HepG2 (cell line): Measurements from ENCODE around the gene PIK3C2B. TPM values are rescaled to one million over a fixed set of nuclear protein-coding genes. Genes with fewer than 3 reads are reported as not detected.

Experiments
- ARHGAP35 ChIP-seq: sonication (generic); formaldehyde crosslinking; IDR thresholded peaks from 2 replicates; pipeline ENCODE4 v1.9.0; 2022; ENCODE audit warnings: mild to moderate bottlenecking, inconsistent platforms, moderate library complexity, missing genetic modification reagents, borderline replicate concordance
- FIP1L1 ChIP-seq: fragments of 200-400 bp; formaldehyde crosslinking; IDR thresholded peaks from 2 replicates; pipeline ENCODE4 v1.6.1; 2018; ENCODE audit warnings: low read depth, mild to moderate bottlenecking, low read length, moderate library complexity, borderline replicate concordance; ENCODE audit not compliant: insufficient read depth
- IKZF1 ChIP-seq: fragments of 450-650 bp; IDR thresholded peaks from 2 replicates; pipeline ENCODE4 v1.7.1; 2016
- IRF2 ChIP-seq: IDR thresholded peaks from 2 replicates; pipeline ENCODE4 v1.6.1; 2018; ENCODE audit warnings: missing genetic modification reagents, missing compliant biosample characterization
- ISX ChIP-seq: sonication (generic); formaldehyde crosslinking; conservative IDR thresholded peaks from 2 replicates; pipeline ENCODE4 v1.5.0; 2020; ENCODE audit warnings: missing genetic modification reagents
- LCORL ChIP-seq, 2 experiments: fragments of 450-650 bp in 1 of 2; sonication (generic) in 1 of 2; formaldehyde crosslinking in 1 of 2; IDR thresholded peaks; 2 replicates each; pipeline versions ENCODE4 v1.5.0 to v1.6.1; 2017 to 2020; ENCODE audit warnings: antibody characterized with exemption in 1 of 2, missing genetic modification reagents in 1 of 2
- PCBP1 ChIP-seq: fragments of 200-400 bp; formaldehyde crosslinking; IDR thresholded peaks from 2 replicates; pipeline ENCODE4 v1.6.1; 2017; ENCODE audit warnings: mild to moderate bottlenecking, low read depth, low read length, borderline replicate concordance
- POLR2G ChIP-seq: fragments of 200-400 bp; formaldehyde crosslinking; IDR thresholded peaks from 2 replicates; pipeline ENCODE4 v1.6.1; 2018; ENCODE audit warnings: mild to moderate bottlenecking, low read depth, low read length, moderate library complexity
- RNF2 ChIP-seq: fragments of 450-650 bp; conservative IDR thresholded peaks from 2 replicates; pipeline ENCODE4 v1.6.1; 2016; ENCODE audit warnings: low read depth
- ZFP41 ChIP-seq: sonication (generic); formaldehyde crosslinking; IDR thresholded peaks from 2 replicates; pipeline ENCODE4 v1.4.0; 2020; ENCODE audit warnings: mild to moderate bottlenecking, missing genetic modification reagents, borderline replicate concordance
- ZNF20 ChIP-seq: sonication (generic); formaldehyde crosslinking; IDR thresholded peaks from 2 replicates; pipeline ENCODE4 v1.4.0; 2020; ENCODE audit warnings: mild to moderate bottlenecking, moderate library complexity, missing genetic modification reagents
- ZNF484 ChIP-seq: sonication (generic); formaldehyde crosslinking; IDR thresholded peaks from 2 replicates; pipeline ENCODE4 v1.5.1; 2020; ENCODE audit warnings: mild to moderate bottlenecking, low read depth, missing genetic modification reagents, borderline replicate concordance
- ZNF703 ChIP-seq: sonication (generic); formaldehyde crosslinking; IDR thresholded peaks from 2 replicates; pipeline ENCODE4 v1.5.1; 2020; ENCODE audit warnings: missing genetic modification reagents, mild to moderate bottlenecking, moderate library complexity, borderline replicate concordance
- ZSCAN31 ChIP-seq: sonication (generic); formaldehyde crosslinking; IDR thresholded peaks from 2 replicates; pipeline ENCODE4 v1.5.0; 2020; ENCODE audit warnings: low read depth, mild to moderate bottlenecking, missing genetic modification reagents
- ZSCAN9 ChIP-seq: IDR thresholded peaks from 2 replicates; pipeline ENCODE4 v1.6.1; 2016; ENCODE audit warnings: borderline replicate concordance
- polyA plus RNA-seq, 8 experiments: library from polyadenylated mRNA; depleted of rRNA in 3 of 8; stranded (reverse) in 7 of 8; unstranded in 1 of 8; fragments of >200 nt; fragmentation: Illumina TruSeq in 4 of 8; extraction: Trizol in 4 of 8; gene quantifications; 2 replicates each; pipeline versions ENCODE4 v1.2.1 to v1.2.3, GENCODE V29; 2011 to 2016; ENCODE audit warnings: low read depth in 4 of 8, missing spikeins in 1 of 8, mixed read lengths in 1 of 8; ENCODE audit not compliant: insufficient read depth in 1 of 8
- total RNA-seq, 5 experiments: library from RNA; depleted of rRNA; stranded (reverse); fragments of >200 nt; fragmentation: Illumina TruSeq; extraction: Trizol; gene quantifications; 2 replicates each; pipeline ENCODE4 v1.2.3, GENCODE V29; 2016; ENCODE audit warnings: low read depth in 1 of 5
- TF ChIP-seq, protein P1 (sequence below): sonication (generic); formaldehyde crosslinking; IDR thresholded peaks from 2 replicates; pipeline ENCODE4 v1.5.1; 2020; ENCODE audit warnings: mild to moderate bottlenecking, missing genetic modification reagents, borderline replicate concordance
- TF ChIP-seq, protein P2 (sequence below): IDR thresholded peaks from 2 replicates; pipeline ENCODE4 v1.6.1; 2016; ENCODE audit warnings: missing biosample characterization, missing genetic modification reagents, low read depth
- TF ChIP-seq, protein P3 (sequence below): sonication (generic); formaldehyde crosslinking; IDR thresholded peaks from 2 replicates; pipeline ENCODE4 v1.4.0; 2020; ENCODE audit warnings: mild to moderate bottlenecking, missing genetic modification reagents
- TF ChIP-seq, protein P4 (sequence below): sonication (generic); formaldehyde crosslinking; IDR thresholded peaks from 2 replicates; pipeline ENCODE4 v1.4.0; 2020; ENCODE audit warnings: missing genetic modification reagents

Gene PIK3C2B
- total and polyA plus RNA-seq, 2 of the 13 experiments (the other 11 are each of a cell fraction or from before 2014, with no cell fraction given), result 3.4 to 4.5 TPM

DNA sequence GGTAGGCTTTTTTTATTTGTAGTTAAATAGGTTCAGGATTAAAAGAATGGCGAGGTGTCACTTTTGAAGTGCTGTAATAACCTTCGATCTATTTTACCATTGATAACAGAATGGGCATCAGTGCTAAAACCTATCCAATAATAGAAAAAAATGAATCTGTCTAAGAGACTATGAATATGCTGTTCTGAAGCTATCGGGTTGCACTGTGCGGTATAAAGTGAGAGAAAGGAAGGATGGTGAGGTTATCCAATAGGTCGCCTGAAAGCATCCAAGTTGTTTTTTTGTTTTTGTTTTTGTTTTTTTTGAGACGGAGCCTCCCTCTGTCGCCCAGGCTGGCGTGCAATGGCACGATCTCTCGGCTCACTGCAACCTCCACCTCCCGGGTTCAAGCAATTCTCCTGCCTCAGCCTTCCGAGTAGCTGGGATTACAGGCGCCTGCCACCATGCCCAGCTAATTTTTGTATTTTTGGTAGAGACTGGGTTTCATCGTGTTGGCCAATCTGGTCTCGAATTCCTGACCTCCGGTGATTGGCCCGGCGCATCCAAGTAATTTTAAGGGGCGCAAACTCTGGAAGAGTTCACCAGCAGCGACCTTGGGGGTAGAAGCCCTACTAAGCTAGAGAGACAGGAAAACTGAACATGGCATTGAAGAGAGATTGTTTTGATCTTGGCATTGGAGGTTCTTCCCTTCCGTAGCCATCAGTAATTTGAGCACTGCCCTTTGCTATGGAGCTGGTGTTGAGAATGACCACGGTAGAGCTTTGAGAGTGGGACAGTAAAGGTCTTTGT is 12.9 kb upstream of the PIK3C2B start (continued):
- TF ChIP-seq ARHGAP35 (CRISPR knock-in tag), result no peak
- TF ChIP-seq ZSCAN31 (CRISPR knock-in tag), result 0 out of 2 replicates have a peak, but pooled peaks have one; percentile 9
- TF ChIP-seq ZNF484 (CRISPR knock-in tag), result no peak
- TF ChIP-seq ISX (CRISPR knock-in tag), result no peak
- TF ChIP-seq, protein P1, sequence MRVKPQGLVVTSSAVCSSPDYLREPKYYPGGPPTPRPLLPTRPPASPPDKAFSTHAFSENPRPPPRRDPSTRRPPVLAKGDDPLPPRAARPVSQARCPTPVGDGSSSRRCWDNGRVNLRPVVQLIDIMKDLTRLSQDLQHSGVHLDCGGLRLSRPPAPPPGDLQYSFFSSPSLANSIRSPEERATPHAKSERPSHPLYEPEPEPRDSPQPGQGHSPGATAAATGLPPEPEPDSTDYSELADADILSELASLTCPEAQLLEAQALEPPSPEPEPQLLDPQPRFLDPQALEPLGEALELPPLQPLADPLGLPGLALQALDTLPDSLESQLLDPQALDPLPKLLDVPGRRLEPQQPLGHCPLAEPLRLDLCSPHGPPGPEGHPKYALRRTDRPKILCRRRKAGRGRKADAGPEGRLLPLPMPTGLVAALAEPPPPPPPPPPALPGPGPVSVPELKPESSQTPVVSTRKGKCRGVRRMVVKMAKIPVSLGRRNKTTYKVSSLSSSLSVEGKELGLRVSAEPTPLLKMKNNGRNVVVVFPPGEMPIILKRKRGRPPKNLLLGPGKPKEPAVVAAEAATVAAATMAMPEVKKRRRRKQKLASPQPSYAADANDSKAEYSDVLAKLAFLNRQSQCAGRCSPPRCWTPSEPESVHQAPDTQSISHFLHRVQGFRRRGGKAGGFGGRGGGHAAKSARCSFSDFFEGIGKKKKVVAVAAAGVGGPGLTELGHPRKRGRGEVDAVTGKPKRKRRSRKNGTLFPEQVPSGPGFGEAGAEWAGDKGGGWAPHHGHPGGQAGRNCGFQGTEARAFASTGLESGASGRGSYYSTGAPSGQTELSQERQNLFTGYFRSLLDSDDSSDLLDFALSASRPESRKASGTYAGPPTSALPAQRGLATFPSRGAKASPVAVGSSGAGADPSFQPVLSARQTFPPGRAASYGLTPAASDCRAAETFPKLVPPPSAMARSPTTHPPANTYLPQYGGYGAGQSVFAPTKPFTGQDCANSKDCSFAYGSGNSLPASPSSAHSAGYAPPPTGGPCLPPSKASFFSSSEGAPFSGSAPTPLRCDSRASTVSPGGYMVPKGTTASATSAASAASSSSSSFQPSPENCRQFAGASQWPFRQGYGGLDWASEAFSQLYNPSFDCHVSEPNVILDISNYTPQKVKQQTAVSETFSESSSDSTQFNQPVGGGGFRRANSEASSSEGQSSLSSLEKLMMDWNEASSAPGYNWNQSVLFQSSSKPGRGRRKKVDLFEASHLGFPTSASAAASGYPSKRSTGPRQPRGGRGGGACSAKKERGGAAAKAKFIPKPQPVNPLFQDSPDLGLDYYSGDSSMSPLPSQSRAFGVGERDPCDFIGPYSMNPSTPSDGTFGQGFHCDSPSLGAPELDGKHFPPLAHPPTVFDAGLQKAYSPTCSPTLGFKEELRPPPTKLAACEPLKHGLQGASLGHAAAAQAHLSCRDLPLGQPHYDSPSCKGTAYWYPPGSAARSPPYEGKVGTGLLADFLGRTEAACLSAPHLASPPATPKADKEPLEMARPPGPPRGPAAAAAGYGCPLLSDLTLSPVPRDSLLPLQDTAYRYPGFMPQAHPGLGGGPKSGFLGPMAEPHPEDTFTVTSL (CRISPR knock-in tag), result no peak
- TF ChIP-seq, protein P2, sequence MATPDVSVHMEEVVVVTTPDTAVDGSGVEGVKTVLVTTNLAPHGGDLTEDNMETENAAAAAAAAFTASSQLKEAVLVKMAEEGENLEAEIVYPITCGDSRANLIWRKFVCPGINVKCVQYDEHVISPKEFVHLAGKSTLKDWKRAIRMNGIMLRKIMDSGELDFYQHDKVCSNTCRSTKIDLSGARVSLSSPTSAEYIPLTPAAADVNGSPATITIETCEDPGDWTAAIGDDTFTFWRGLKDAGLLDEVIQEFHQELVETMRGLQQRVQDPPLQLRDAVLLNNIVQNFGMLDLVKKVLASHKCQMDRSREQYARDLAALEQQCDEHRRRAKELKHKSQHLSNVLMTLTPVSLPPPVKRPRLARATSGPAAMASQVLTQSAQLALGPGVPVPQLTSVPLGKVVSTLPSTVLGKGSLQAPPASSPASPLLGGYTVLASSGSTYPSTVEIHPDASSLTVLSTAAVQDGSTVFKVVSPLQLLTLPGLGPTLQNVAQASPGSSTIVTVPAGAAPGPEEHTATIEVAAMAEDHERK (CRISPR knock-in tag), result no peak
- TF ChIP-seq ZNF20 (CRISPR knock-in tag), result 0 out of 2 replicates have a peak, but pooled peaks have one; percentile 35
- no peak for TF ChIP-seq RNF2
- TF ChIP-seq PCBP1, result no peak
- TF ChIP-seq LCORL (IDR thresholded peaks at IDR 0.05), result no peak
- peak; percentile 43; the same call in 1 of the 2 replicates for TF ChIP-seq LCORL (CRISPR knock-in tag; IDR thresholded peaks at IDR 0.05)
- TF ChIP-seq, protein P3, sequence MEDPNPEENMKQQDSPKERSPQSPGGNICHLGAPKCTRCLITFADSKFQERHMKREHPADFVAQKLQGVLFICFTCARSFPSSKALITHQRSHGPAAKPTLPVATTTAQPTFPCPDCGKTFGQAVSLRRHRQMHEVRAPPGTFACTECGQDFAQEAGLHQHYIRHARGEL (CRISPR knock-in tag), result no peak
- no peak for TF ChIP-seq FIP1L1
- no peak for TF ChIP-seq ZFP41
- no peak for TF ChIP-seq ZNF703
- TF ChIP-seq, protein P4, sequence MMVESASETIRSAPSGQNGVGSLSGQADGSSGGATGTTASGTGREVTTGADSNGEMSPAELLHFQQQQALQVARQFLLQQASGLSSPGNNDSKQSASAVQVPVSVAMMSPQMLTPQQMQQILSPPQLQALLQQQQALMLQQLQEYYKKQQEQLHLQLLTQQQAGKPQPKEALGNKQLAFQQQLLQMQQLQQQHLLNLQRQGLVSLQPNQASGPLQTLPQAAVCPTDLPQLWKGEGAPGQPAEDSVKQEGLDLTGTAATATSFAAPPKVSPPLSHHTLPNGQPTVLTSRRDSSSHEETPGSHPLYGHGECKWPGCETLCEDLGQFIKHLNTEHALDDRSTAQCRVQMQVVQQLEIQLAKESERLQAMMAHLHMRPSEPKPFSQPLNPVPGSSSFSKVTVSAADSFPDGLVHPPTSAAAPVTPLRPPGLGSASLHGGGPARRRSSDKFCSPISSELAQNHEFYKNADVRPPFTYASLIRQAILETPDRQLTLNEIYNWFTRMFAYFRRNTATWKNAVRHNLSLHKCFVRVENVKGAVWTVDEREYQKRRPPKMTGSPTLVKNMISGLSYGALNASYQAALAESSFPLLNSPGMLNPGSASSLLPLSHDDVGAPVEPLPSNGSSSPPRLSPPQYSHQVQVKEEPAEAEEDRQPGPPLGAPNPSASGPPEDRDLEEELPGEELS (CRISPR knock-in tag), result peak; percentile 26; the same call in 1 of the 2 replicates
- peak; percentile 48; the same call in 1 of the 2 replicates for TF ChIP-seq IRF2
- no peak for TF ChIP-seq ZSCAN9 (CRISPR knock-in tag)
- TF ChIP-seq IKZF1, result no peak
- TF ChIP-seq POLR2G, result peak; percentile 57; the same call in 1 of the 2 replicates
